A549 (cell line): ENCODE data around the gene C16orf78. TPM values are rescaled to one million over a fixed set of nuclear protein-coding genes. Genes with fewer than 3 reads are reported as not detected.

Experiments used
- ATAC-seq, 2 experiments: fragments of 200-7000 bp in 1 of 2; fragments of >200 bp in 1 of 2; cut with Nextera tagmentation in 1 of 2; cut with Tn5 transposase in 1 of 2; 3 replicates each; pipeline versions ENCODE4 v1.8.0 to v1.9.1; 2018 to 2020; ENCODE audit warnings: mild to moderate bottlenecking in 1 of 2, moderate library complexity in 1 of 2
- CTCF ChIA-PET: fragments of 300-600 bp; sonication (Branson Sonifier 250); formaldehyde crosslinking; extraction: SDS; loops from one replicate; lab custom pipeline; 2021; ENCODE audit warnings: antibody characterized with exemption, inconsistent platforms; lab: Yijun Ruan, JAX
- POLR2A ChIA-PET: fragments of 350-600 bp; formaldehyde crosslinking; extraction: SDS; loops from one replicate; lab custom pipeline; 2021; ENCODE audit warnings: antibody characterized with exemption, inconsistent platforms; lab: Yijun Ruan, JAX
- DNase-seq, 2 experiments: peaks; one replicate each; pipeline versions ENCODE4 v3.0.0 to v3.0.0-alpha.2; 2011 to 2016; ENCODE audit warnings: low read depth in 1 of 2, low spot score in 1 of 2
- FAIRE-seq: peaks from 2 replicates; lab custom pipeline; 2011; peaks lifted over from hg19 to GRCh38; lab: Jason Lieb, UNC
- H3K27ac ChIP-seq, 2 experiments: fragments of >200 bp; sonication (Bioruptor Twin); formaldehyde crosslinking; 3 replicates each; pipeline ENCODE4 v1.5.1; 2016 to 2017
- H3K4me1 ChIP-seq: fragments of >200 bp; sonication (Bioruptor Twin); formaldehyde crosslinking; 3 replicates; pipeline ENCODE4 v1.6.1; 2016
- H3K4me2 ChIP-seq: fragments of >200 bp; sonication (Bioruptor Twin); formaldehyde crosslinking; 3 replicates; pipeline ENCODE4 v1.6.1; 2016
- H3K4me3 ChIP-seq: fragments of >200 bp; sonication (Bioruptor Twin); formaldehyde crosslinking; 3 replicates; pipeline ENCODE4 v1.5.1; 2016
- H3K9me3 ChIP-seq: fragments of >200 bp; sonication (Bioruptor Twin); formaldehyde crosslinking; 3 replicates; pipeline ENCODE4 v1.6.1; 2016
- ATOH8 ChIP-seq: fragments of 250-450 bp; sonication (Bioruptor Pico); IDR thresholded peaks from 2 replicates; pipeline ENCODE4 v1.5.0; 2020; ENCODE audit warnings: low read depth, mild to moderate bottlenecking, moderate library complexity
- BHLHE40 ChIP-seq: IDR thresholded peaks from 2 replicates; pipeline ENCODE4 v1.6.1; 2012; ENCODE audit warnings: low read depth, low read length, inconsistent platforms
- CEBPB ChIP-seq, 2 experiments: fragments of >200 bp in 1 of 2; sonication (Bioruptor Twin) in 1 of 2; formaldehyde crosslinking in 1 of 2; IDR thresholded peaks; 2 replicates each; pipeline ENCODE4 v1.6.1; 2012 to 2016
- CHD2 ChIP-seq: fragments of 150-350 bp; IDR thresholded peaks from 2 replicates; pipeline ENCODE4 v1.6.1; 2014; ENCODE audit warnings: low read length; ENCODE audit not compliant: partially characterized antibody
- CTCF ChIP-seq: fragments of >200 bp; sonication (Bioruptor Twin); formaldehyde crosslinking; IDR thresholded peaks from 3 replicates; pipeline ENCODE4 v1.5.1; 2016
- ESRRA ChIP-seq: fragments of 150-350 bp; IDR thresholded peaks from 2 replicates; pipeline ENCODE4 v1.6.1; 2014; ENCODE audit warnings: mild to moderate bottlenecking, low read length, borderline replicate concordance
- FOXS1 ChIP-seq: fragments of 250-450 bp; sonication (Bioruptor Pico); IDR thresholded peaks from 2 replicates; pipeline ENCODE4 v1.5.0; 2020; ENCODE audit warnings: mild to moderate bottlenecking, moderate library complexity
- HMGXB4 ChIP-seq: fragments of 250-450 bp; sonication (Bioruptor Pico); IDR thresholded peaks from 2 replicates; pipeline ENCODE4 v1.5.0; 2021; ENCODE audit warnings: mild to moderate bottlenecking, moderate library complexity, borderline replicate concordance
- HOXA7 ChIP-seq: fragments of 250-450 bp; sonication (Bioruptor Pico); IDR thresholded peaks from 2 replicates; pipeline ENCODE4 v1.5.0; 2020; ENCODE audit warnings: mild to moderate bottlenecking, moderate library complexity
- JUN ChIP-seq, 2 experiments: fragments of >200 bp; sonication (Bioruptor Twin); formaldehyde crosslinking; IDR thresholded peaks; 2 replicates in 1 of 2; 3 replicates in 1 of 2; pipeline ENCODE4 v1.6.1; 2016 to 2017
- JUNB ChIP-seq: fragments of >200 bp; sonication (Bioruptor Twin); formaldehyde crosslinking; IDR thresholded peaks from 2 replicates; pipeline ENCODE4 v1.6.1; 2016
- KDM1A ChIP-seq: fragments of 200-600 bp; sonication (generic); IDR thresholded peaks from 2 replicates; pipeline ENCODE4 v1.6.1; 2016; ENCODE audit warnings: low read depth, mild to moderate bottlenecking
- NR3C1 ChIP-seq: fragments of >200 bp; sonication (Bioruptor Twin); formaldehyde crosslinking; IDR thresholded peaks from 3 replicates; pipeline ENCODE4 v1.6.1; 2017
- POLR2AphosphoS2 ChIP-seq: conservative IDR thresholded peaks from 2 replicates; pipeline ENCODE4 v1.6.1; 2012; ENCODE audit warnings: low read length, improper control_type of control experiment, inconsistent platforms
- RAD21 ChIP-seq, 2 experiments: fragments of >200 bp in 1 of 2; sonication (Bioruptor Twin) in 1 of 2; formaldehyde crosslinking in 1 of 2; IDR thresholded peaks in 1 of 2; conservative IDR thresholded peaks in 1 of 2; 2 replicates in 1 of 2; 3 replicates in 1 of 2; pipeline ENCODE4 v1.6.1; 2012 to 2018; ENCODE audit warnings: inconsistent platforms in 1 of 2
- RCOR1 ChIP-seq: fragments of 150-350 bp; IDR thresholded peaks from 2 replicates; pipeline ENCODE4 v1.6.1; 2014; ENCODE audit warnings: antibody characterized with exemption, low read length, low read depth
- RFX5 ChIP-seq: fragments of 450-650 bp; IDR thresholded peaks from 2 replicates; pipeline ENCODE4 v1.7.1; 2014; ENCODE audit warnings: antibody characterized with exemption, mild to moderate bottlenecking, moderate library complexity
- RNF2 ChIP-seq: fragments of 200-600 bp; sonication (generic); IDR thresholded peaks from 2 replicates; pipeline ENCODE4 v1.6.1; 2016; ENCODE audit warnings: low read depth, mild to moderate bottlenecking, antibody characterized with exemption, moderate library complexity, borderline replicate concordance
- SMC3 ChIP-seq: fragments of >200 bp; sonication (Bioruptor Twin); formaldehyde crosslinking; IDR thresholded peaks from 3 replicates; pipeline ENCODE4 v1.6.1; 2018; ENCODE audit warnings: inconsistent platforms
- ZFP36 ChIP-seq: fragments of 450-650 bp; IDR thresholded peaks from 2 replicates; pipeline ENCODE4 v1.6.1; 2014; ENCODE audit warnings: borderline replicate concordance; ENCODE audit not compliant: partially characterized antibody
- ZNF302 ChIP-seq: fragments of 250-450 bp; sonication (Bioruptor Pico); IDR thresholded peaks from 2 replicates; pipeline ENCODE4 v1.9.0; 2021; ENCODE audit warnings: inconsistent platforms, mild to moderate bottlenecking, moderate library complexity
- ZSCAN20 ChIP-seq: fragments of 250-450 bp; sonication (Bioruptor Pico); IDR thresholded peaks from 2 replicates; pipeline ENCODE4 v1.8.0; 2022; ENCODE audit warnings: mild to moderate bottlenecking, moderate library complexity
- WGBS: methylation state at CpG from one replicate; pipeline ENCODE4 v1.1.6; 2017; ENCODE audit errors: missing lambda C conversion rate; 5-methylcytosine and 5-hydroxymethylcytosine counted together
- polyA plus RNA-seq, 4 experiments: library from polyadenylated mRNA; depleted of rRNA in 3 of 4; stranded (reverse); fragments of >200 nt; fragmentation: RNase III in 1 of 4; extraction: RNeasy Plus Mini Kit Qiagen cat#74134 plus additional on column Dnase treatment in 1 of 4; gene quantifications; 2 replicates in 3 of 4; 3 replicates in 1 of 4; pipeline ENCODE4 v1.2.3, GENCODE V29; 2011 to 2017
- TF ChIP-seq, protein P1 (sequence below): IDR thresholded peaks from 2 replicates; pipeline ENCODE4 v1.6.1; 2012; ENCODE audit warnings: low read depth, borderline replicate concordance
- TF ChIP-seq, protein P2 (sequence below): IDR thresholded peaks from 2 replicates; pipeline ENCODE4 v1.6.1; 2012

The C16orf78 gene
- polyA plus RNA-seq, 2 of the 4 experiments (the other 2 are of a cell fraction): not detected

DNA sequence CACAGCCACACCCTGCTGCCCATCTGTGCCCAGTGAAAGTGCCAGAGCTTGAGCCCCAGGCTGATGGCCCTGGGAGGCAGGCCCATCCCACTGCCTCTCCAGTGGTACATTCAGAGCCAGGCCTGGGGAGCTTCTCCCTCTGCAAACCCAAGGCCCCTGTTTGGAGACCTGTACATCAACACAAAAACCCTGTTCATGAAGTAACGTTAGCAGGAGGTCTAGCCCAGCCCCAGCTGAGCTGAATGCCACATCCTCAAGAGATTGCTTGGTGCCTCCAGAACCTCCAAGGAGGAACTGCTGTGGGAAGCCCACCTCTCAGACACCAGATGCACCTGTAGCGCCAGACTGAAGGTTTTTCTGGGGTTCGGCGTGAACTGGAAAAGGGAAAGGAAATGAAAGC is 31.5 kb downstream of the C16orf78 start:
- ATAC-seq (no peak), FAIRE-seq (no peak), DNase-seq (no peak)
- H3K27ac ChIP-seq: no peak overlapping the region
- POLR2A ChIA-PET: no interaction called here
- no peaks in the 10 kb centered on the region for H3K4me1 ChIP-seq
- TF ChIP-seq RAD21 (conservative IDR thresholded peaks at IDR 0.05 in 1 of 2, IDR thresholded peaks at IDR 0.05 in 1 of 2): no peak
- no peak for TF ChIP-seq JUNB
- H3K4me3 ChIP-seq: no peak overlapping the region
- peaks cover 8% of the 10 kb centered on the region; the same call in 1 of the 3 replicates for H3K9me3 ChIP-seq
- no peak overlapping the region for H3K4me2 ChIP-seq
- WGBS: 18% methylated on average over 4 of the region's 4 CpGs
- CTCF ChIA-PET: interaction anchor here (1.0 to 2.2 kb wide), 3 partner anchors 11 to 517 kb away, joined by 3 to 8 read pairs (median 5); no protein-coding TSS in a partner anchor

DNA sequence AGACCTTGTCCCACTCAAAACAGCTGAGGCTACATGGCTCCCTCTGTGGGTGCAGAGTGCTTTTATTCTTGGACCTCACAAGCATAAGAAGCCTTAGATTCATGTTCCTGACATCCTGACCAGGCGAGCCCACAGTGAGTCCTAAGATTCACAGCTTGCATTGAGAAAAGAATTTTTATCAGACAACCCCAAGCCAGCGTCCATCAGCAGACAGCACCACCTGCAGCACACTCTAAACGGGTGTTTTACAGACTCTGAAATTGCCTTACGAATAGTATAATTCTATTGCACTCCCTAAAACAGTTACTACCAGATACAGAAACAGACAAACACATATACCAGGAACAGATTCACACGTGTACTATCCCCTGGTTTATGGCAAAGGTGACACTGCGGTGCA is 31.9 kb downstream of the C16orf78 start:
- CTCF ChIA-PET: interaction anchor here (1.0 to 2.2 kb wide), 2 partner anchors 11 to 516 kb away, joined by 3 to 5 read pairs; no protein-coding TSS in a partner anchor

DNA sequence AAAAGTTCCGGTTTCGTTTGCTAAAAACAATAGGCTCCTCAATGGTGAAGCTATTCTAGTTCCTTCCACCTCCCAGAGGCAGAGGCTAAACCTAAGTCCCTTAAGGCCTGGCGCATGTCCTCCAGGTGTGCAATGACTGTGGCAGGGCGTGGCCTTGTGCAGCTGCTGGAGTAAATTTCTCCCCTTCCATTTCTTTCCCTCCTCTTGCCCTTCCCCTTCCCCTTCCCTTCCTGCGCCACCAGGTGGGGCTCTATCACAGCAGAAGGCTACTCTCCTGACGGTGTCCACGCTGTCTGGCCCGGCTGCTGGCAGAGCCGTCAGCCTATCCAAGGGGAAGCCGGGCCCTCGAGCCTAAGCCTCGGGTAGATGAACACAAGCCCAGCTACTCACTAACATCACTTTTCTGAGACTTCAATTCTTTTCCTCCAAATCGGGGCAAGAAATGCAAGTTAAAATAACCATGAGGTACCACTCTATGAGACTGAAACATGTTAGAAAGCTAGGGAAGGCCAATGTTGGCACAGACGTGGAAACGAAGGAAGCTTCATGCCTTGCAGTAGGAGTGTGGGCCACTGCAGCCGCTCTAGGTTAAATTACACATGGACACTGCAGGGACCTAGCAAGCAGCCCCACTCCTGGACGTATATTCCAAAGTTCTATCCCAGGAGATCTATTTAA is 34.4 kb downstream of the C16orf78 start:
- peaks cover 4% of the 10 kb centered on the region; the same call in 1 of the 3 replicates for H3K9me3 ChIP-seq
- FAIRE-seq: no peak
- H3K27ac ChIP-seq: no peak overlapping the region
- peak overlapping the region; percentile 41; the same call in 1 of the 3 replicates for H3K4me2 ChIP-seq
- 21% methylated on average over 17 of the region's 17 CpGs for WGBS
- H3K4me3 ChIP-seq: no peak overlapping the region
- POLR2A ChIA-PET: no interaction called here
- CTCF ChIA-PET: interaction anchor here (0.7 to 2.7 kb wide), 56 partner anchors 10 to 1398 kb away, joined by 3 to 38 read pairs (median 4); partner anchors contain the start of gene ZNF423
- TF ChIP-seq SMC3: peak; percentile 74
- peak; percentile 88 to 90 for TF ChIP-seq RAD21 (conservative IDR thresholded peaks at IDR 0.05 in 1 of 2, IDR thresholded peaks at IDR 0.05 in 1 of 2)
- TF ChIP-seq RNF2: no peak
- peak; percentile 81 for TF ChIP-seq CTCF
- DNase-seq: peak; percentile 71 to 80
- ATAC-seq: peak; percentile 98 to 100
- no peaks in the 10 kb centered on the region for H3K4me1 ChIP-seq

More for the DNA sequence above, 31.9 kb downstream of the C16orf78 start:
- no peak for ATAC-seq
- FAIRE-seq: no peak
- POLR2A ChIA-PET: no interaction called here
- TF ChIP-seq SMC3: no peak
- no peak for TF ChIP-seq ZSCAN20 (CRISPR knock-in tag)
- no peak for TF ChIP-seq NR3C1
- TF ChIP-seq JUN (IDR thresholded peaks at IDR 0.05): no peak
- TF ChIP-seq RFX5: no peak
- no peak for TF ChIP-seq CHD2
- no peak for TF ChIP-seq ZNF302 (CRISPR knock-in tag)
- TF ChIP-seq, all 56 proteins: peak for 0
- no peaks in the 10 kb centered on the region for H3K4me1 ChIP-seq
- H3K27ac ChIP-seq: no peak overlapping the region
- H3K9me3 ChIP-seq: peaks cover 8% of the 10 kb centered on the region; the same call in 1 of the 3 replicates
- H3K4me2 ChIP-seq: no peak overlapping the region
- DNase-seq: no peak
- WGBS: 8% methylated on average over 6 of the region's 6 CpGs
- no peak overlapping the region for H3K4me3 ChIP-seq

DNA sequence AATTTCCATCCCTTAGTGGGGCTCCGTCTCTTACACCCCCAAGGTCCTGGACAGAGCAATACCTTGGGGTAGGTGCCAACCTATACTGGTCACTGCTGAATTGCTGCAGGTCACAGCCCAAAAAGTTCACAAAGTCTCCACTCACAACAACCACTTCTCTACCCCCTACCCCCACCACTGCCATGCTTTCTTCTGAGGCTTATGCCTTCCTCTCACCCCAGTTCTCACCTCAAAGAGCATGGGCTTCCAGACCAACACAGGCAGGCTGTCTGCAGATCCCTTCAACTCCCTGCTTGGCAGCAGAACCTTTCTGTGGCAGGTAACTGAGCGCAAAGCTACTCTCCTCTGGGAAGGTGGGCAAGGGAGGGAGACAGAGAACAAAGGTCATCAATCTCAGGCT is 35.5 kb downstream of the C16orf78 start:
- no peak for DNase-seq
- no peak for ATAC-seq
- H3K27ac ChIP-seq: no peak overlapping the region
- H3K4me2 ChIP-seq: no peak overlapping the region
- 81% methylated on average over 2 of the region's 2 CpGs for WGBS
- H3K9me3 ChIP-seq: no peaks in the 10 kb centered on the region
- ChIA-PET CTCF (interaction anchor here (0.7 to 2.7 kb wide), 14 partner anchors 10 to 514 kb away, joined by 3 to 38 read pairs (median 7); no protein-coding TSS in a partner anchor), POLR2A (no interaction called here)
- FAIRE-seq: no peak
- no peaks in the 10 kb centered on the region for H3K4me1 ChIP-seq
- no peak overlapping the region for H3K4me3 ChIP-seq
- no peak for TF ChIP-seq ATOH8
- no peak for TF ChIP-seq ZFP36
- TF ChIP-seq, protein P1, sequence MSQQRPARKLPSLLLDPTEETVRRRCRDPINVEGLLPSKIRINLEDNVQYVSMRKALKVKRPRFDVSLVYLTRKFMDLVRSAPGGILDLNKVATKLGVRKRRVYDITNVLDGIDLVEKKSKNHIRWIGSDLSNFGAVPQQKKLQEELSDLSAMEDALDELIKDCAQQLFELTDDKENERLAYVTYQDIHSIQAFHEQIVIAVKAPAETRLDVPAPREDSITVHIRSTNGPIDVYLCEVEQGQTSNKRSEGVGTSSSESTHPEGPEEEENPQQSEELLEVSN: no peak
- no peak for TF ChIP-seq RCOR1
- TF ChIP-seq FOXS1 (CRISPR knock-in tag): no peak
- no peak for TF ChIP-seq HMGXB4 (CRISPR knock-in tag)
- TF ChIP-seq, protein P2, sequence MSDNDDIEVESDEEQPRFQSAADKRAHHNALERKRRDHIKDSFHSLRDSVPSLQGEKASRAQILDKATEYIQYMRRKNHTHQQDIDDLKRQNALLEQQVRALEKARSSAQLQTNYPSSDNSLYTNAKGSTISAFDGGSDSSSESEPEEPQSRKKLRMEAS: no peak
- no peak for TF ChIP-seq RFX5
- TF ChIP-seq HOXA7 (CRISPR knock-in tag): no peak
- no peak for TF ChIP-seq ESRRA
- no peak for TF ChIP-seq ZSCAN20 (CRISPR knock-in tag)
- TF ChIP-seq CEBPB (IDR thresholded peaks at IDR 0.05): no peak
- TF ChIP-seq POLR2AphosphoS2: no peak
- TF ChIP-seq BHLHE40: no peak
- no peak for TF ChIP-seq KDM1A
